Kidney (tissue), 14 donors: ENCODE results near the gene EIF3L. TPM values are rescaled to one million over a fixed set of nuclear protein-coding genes. Genes with fewer than 3 reads are reported as not detected.
A peak's percentile ranks its signal among the peaks of the same experiment; 100 is the strongest.

Experiments
- DNase-seq, 5 donors: peaks; one replicate each; pipeline ENCODE4 v3.0.0-alpha.2; 2013 to 2020
- FAIRE-seq: peaks from 2 replicates; lab custom pipeline; 2012; peaks lifted over from hg19 to GRCh38; lab: Jason Lieb, UNC
- H3K27ac ChIP-seq, 2 donors: one replicate each; pipeline ENCODE4 v1.7.0; 2013; ENCODE audit warnings: low read depth in 2 of 2, low read length in 2 of 2, inconsistent platforms in 1 of 2
- H3K27me3 ChIP-seq: one replicate; pipeline ENCODE4 v1.7.1; 2013; ENCODE audit warnings: low read length, inconsistent platforms; ENCODE audit not compliant: control insufficient read depth, insufficient read depth
- H3K36me3 ChIP-seq, 3 donors: one replicate each; pipeline versions ENCODE4 v1.7.0 to v1.7.1; 2013; ENCODE audit warnings: low read length in 3 of 3, control low read depth in 1 of 3, inconsistent platforms in 1 of 3; ENCODE audit not compliant: insufficient read depth in 3 of 3, control insufficient read depth in 2 of 3
- H3K4me1 ChIP-seq, 3 donors: one replicate each; pipeline versions ENCODE4 v1.7.0 to v1.7.1; 2013; ENCODE audit warnings: low read length in 3 of 3, inconsistent platforms in 1 of 3, low read depth in 1 of 3; ENCODE audit not compliant: control insufficient read depth in 2 of 3, insufficient read depth in 2 of 3
- H3K4me3 ChIP-seq, 3 donors: one replicate each; pipeline versions ENCODE4 v1.7.0 to v1.8.1; 2013; ENCODE audit warnings: low read length in 3 of 3, control low read depth in 1 of 3, inconsistent platforms in 1 of 3
- H3K9ac ChIP-seq, 3 donors: one replicate each; pipeline versions ENCODE4 v1.7.0 to v1.7.1; 2013; ENCODE audit warnings: low read length in 3 of 3, control low read depth in 1 of 3, inconsistent platforms in 1 of 3
- H3K9me3 ChIP-seq, 3 donors: one replicate each; pipeline versions ENCODE4 v1.7.0 to v1.7.1; 2013; ENCODE audit warnings: low read length in 3 of 3, control low read depth in 1 of 3, inconsistent platforms in 1 of 3; ENCODE audit not compliant: control insufficient read depth in 2 of 3, insufficient read depth in 1 of 3
- intact Hi-C: fragments of 100-400 bp; cut with DNase I; formaldehyde crosslinking; loops from one replicate; pipeline ENCODE4 v1.11.1; 2022
- polyA plus RNA-seq: library from polyadenylated mRNA; stranded (reverse); fragments of 350-450 nt; fragmentation: Illumina TruSeq; extraction: RNeasy Lipid Tissue Mini Kit (QIAGEN cat#74804); gene quantifications from one replicate; pipeline ENCODE4 v1.2.3, GENCODE V29; 2014; ENCODE audit warnings: low read depth, low replicate concordance; ENCODE audit not compliant: insufficient read depth
- total RNA-seq: library from RNA; stranded (reverse); fragmentation: NEBNext Ultra II Directional; extraction: Animal tissue kit (Norgen Biotek cat#: 25700); gene quantifications from one replicate; pipeline ENCODE4 v1.2.1, GENCODE V29; 2021
- TF ChIP-seq, protein P1 (sequence below): IDR thresholded peaks from 3 replicates; pipeline ENCODE4 v1.5.1; 2012; ENCODE audit warnings: mild to moderate bottlenecking, moderate library complexity, borderline replicate concordance; ENCODE audit not compliant: insufficient read depth; ENCODE audit errors: extremely low read depth
- donor health status: control.
- donor health status: control.
- donor health status: control.
- donor health status: control.
- donor health status: control.
- donor health status: DM: yes; HTN: yes; CAD: no.
- donor health status: Normal renal cell carcinoma (clear cell type).

EIF3L gene
- total and polyA plus RNA-seq, 2 donors from 2014 or later = 352 to 376 TPM

DNA sequence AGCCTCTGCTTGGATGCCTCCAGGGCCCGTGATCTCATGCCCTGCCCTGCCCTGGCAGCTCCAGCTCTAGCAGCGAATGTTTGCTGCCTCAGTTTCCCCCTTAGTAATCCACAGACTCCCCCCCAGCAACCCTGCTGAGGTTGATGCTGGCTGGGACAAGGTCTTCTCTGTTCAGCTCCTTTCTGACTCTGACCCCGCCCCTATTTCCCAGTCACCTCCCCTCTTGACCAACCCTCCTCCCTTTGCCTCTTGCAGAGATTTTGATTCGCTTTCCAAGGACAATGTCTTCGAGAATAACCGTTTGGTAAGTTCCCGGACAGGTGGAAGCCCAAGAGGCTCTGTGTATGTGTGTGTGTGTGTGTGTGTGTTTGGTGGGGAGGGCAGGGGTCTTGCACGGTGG lies 62.5 kb downstream of the EIF3L start:
- FAIRE-seq (no peak), DNase-seq (no peak)
- H3K36me3 ChIP-seq = peaks cover 0 to 5% (median 3%) of the 10 kb centered on the region in 3 donors
- no peaks in the 10 kb centered on the region for H3K27me3 ChIP-seq
- no peak overlapping the region for H3K9ac ChIP-seq
- peaks cover 0 to 16% (median 4%) of the 10 kb centered on the region in 3 donors for H3K4me1 ChIP-seq
- no peak overlapping the region for H3K4me3 ChIP-seq
- TF ChIP-seq, protein P1, sequence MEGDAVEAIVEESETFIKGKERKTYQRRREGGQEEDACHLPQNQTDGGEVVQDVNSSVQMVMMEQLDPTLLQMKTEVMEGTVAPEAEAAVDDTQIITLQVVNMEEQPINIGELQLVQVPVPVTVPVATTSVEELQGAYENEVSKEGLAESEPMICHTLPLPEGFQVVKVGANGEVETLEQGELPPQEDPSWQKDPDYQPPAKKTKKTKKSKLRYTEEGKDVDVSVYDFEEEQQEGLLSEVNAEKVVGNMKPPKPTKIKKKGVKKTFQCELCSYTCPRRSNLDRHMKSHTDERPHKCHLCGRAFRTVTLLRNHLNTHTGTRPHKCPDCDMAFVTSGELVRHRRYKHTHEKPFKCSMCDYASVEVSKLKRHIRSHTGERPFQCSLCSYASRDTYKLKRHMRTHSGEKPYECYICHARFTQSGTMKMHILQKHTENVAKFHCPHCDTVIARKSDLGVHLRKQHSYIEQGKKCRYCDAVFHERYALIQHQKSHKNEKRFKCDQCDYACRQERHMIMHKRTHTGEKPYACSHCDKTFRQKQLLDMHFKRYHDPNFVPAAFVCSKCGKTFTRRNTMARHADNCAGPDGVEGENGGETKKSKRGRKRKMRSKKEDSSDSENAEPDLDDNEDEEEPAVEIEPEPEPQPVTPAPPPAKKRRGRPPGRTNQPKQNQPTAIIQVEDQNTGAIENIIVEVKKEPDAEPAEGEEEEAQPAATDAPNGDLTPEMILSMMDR = no peak
- intact Hi-C loops = no loop called here
- no peaks in the 10 kb centered on the region for H3K9me3 ChIP-seq
- H3K27ac ChIP-seq = peak overlapping the region in 1 of 2 donors; percentile 6

DNA sequence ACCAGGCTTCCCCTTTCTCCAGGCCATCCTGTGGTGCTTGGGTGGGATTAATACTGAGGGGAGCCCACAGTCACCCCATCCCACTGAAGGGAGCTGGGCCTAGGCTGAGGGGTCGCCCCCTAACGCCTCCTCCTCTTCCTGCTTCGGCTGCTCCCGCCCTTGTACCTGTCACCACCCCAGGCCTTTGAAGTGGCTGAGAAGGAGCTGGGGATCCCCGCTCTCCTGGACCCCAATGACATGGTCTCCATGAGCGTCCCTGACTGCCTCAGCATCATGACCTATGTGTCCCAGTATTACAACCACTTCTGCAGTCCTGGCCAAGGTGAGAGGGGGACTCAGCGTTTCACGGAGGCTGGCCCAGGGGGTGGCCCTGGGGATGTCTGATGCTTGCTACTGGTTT lies 63.0 kb downstream of the EIF3L start:
- Histone ChIP-seq H3K4me1 (peaks cover 0 to 16% (median 4%) of the 10 kb centered on the region in 3 donors), H3K27me3 (no peaks in the 10 kb centered on the region), H3K9ac (no peak overlapping the region), H3K9me3 (no peaks in the 10 kb centered on the region), H3K4me3 (no peak overlapping the region), H3K27ac (no peak overlapping the region), H3K36me3 (peaks cover 0 to 5% (median 5%) of the 10 kb centered on the region in 3 donors)
- no peak for DNase-seq
- no peak for FAIRE-seq
- intact Hi-C loops = no loop called here
- TF ChIP-seq, protein P1 = no peak

DNA sequence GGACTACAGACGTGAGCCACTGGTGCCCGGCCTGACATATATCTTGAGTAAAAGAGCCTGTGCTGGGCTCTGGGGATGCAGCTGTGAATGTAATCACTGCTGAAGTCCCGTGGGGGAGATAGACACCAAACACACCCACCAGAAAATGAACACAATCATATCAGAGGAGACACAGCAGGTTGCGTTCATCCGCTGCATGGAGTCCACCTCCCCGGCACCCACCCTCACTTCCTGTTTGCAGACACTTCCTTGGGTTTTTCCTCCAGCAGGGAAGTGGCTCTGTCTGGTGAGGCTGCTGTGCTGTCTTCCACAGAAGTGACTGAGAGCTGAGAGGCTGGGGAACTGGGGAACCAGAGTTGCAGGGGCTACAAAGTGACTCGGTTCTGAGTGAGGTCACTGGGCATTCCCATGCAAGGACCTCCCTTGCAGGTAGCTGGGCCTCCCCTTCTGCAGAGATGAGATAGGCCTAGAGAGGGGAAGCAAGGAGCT lies 64.1 kb downstream of the EIF3L start:
- H3K36me3 ChIP-seq = peaks cover 0 to 13% (median 10%) of the 10 kb centered on the region in 3 donors
- no peak overlapping the region for H3K4me3 ChIP-seq
- H3K9ac ChIP-seq = no peak overlapping the region
- H3K27me3 ChIP-seq = no peaks in the 10 kb centered on the region
- intact Hi-C loops = no loop called here
- H3K27ac ChIP-seq = no peak overlapping the region
- TF ChIP-seq, protein P1 = no peak
- H3K9me3 ChIP-seq = no peaks in the 10 kb centered on the region
- no peak for FAIRE-seq
- no peak for DNase-seq
- H3K4me1 ChIP-seq = peaks cover 0 to 10% (median 0%) of the 10 kb centered on the region in 3 donors

DNA sequence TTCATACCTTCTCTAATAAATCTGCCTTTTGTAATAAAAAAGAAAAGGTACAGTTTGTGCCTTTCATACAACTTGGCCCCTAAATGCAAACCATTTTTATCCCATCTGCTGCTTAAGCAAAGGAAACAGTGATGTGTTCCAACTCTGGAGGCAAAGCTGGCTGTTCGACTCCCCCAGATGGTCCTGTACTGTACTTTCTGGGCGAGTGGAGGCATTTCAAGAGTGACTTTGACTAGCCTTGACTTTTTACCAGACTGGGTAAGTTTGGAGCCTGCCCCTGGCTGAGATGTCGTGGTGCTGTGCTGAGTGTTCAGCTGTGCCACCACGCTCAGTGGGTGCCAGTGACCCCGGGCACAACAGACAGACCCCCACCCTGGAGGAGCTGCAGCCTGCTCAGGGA lies 67.1 kb downstream of the EIF3L start:
- peaks cover 0 to 3% (median 0%) of the 10 kb centered on the region in 3 donors for H3K4me1 ChIP-seq
- peaks cover 0 to 19% (median 10%) of the 10 kb centered on the region in 3 donors for H3K36me3 ChIP-seq
- FAIRE-seq = no peak
- H3K9me3 ChIP-seq = no peaks in the 10 kb centered on the region
- no peak overlapping the region for H3K9ac ChIP-seq
- TF ChIP-seq, protein P1 = no peak
- H3K4me3 ChIP-seq = no peak overlapping the region
- no peak for DNase-seq
- intact Hi-C loops = no loop called here
- H3K27ac ChIP-seq = no peak overlapping the region
- H3K27me3 ChIP-seq = no peaks in the 10 kb centered on the region
